Subcutaneous abdominal adipose tissue (tissue), 5 donors: Measurements from ENCODE around the gene MED25.

ENCODE experiments used
- H3K27ac ChIP-seq: one replicate; pipeline ENCODE4 v1.7.0; 2013; ENCODE audit warnings: low read depth, mild to moderate bottlenecking, inconsistent platforms, low read length, moderate library complexity
- H3K27me3 ChIP-seq, 5 donors: one replicate each; pipeline ENCODE4 v1.7.0; 2013; ENCODE audit warnings: low read length in 5 of 5, inconsistent platforms in 1 of 5; ENCODE audit not compliant: control insufficient read depth in 5 of 5, insufficient read depth in 4 of 5
- H3K36me3 ChIP-seq, 5 donors: one replicate each; pipeline ENCODE4 v1.7.0; 2013; ENCODE audit warnings: low read length in 5 of 5; ENCODE audit not compliant: control insufficient read depth in 5 of 5, insufficient read depth in 5 of 5
- H3K4me1 ChIP-seq, 5 donors: one replicate each; pipeline ENCODE4 v1.7.0; 2013; ENCODE audit warnings: low read length in 5 of 5, mild to moderate bottlenecking in 3 of 5, moderate library complexity in 1 of 5; ENCODE audit not compliant: control insufficient read depth in 5 of 5, insufficient read depth in 5 of 5
- H3K4me3 ChIP-seq, 5 donors: one replicate each; pipeline ENCODE4 v1.7.0; 2013; ENCODE audit warnings: low read length in 5 of 5, low read depth in 1 of 5
- H3K9ac ChIP-seq, 5 donors: one replicate each; pipeline ENCODE4 v1.7.0; 2013; ENCODE audit warnings: low read length in 5 of 5, mild to moderate bottlenecking in 4 of 5, moderate library complexity in 3 of 5
- H3K9me3 ChIP-seq, 5 donors: one replicate each; pipeline ENCODE4 v1.7.0; 2013; ENCODE audit warnings: low read length in 5 of 5; ENCODE audit not compliant: control insufficient read depth in 5 of 5
- donor health status: healthy.
- donor health status: healthy.
- donor health status: healthy.
- donor health status: healthy.
- donor health status: healthy.

The MED25 gene

GRCh38 chr19:49881672-49882394 is 63.7 kb downstream of the MED25 start:
- H3K9me3 ChIP-seq: no peaks in the 10 kb centered on the region
- H3K27me3 ChIP-seq: no peaks in the 10 kb centered on the region
- H3K27ac ChIP-seq: no peak overlapping the region
- peaks cover 0 to 77% (median 72%) of the 10 kb centered on the region in 5 donors for H3K36me3 ChIP-seq
- peaks cover 3 to 15% (median 12%) of the 10 kb centered on the region in 5 donors for H3K4me1 ChIP-seq
- no peak overlapping the region for H3K9ac ChIP-seq
- H3K4me3 ChIP-seq: no peak overlapping the region

DNA sequence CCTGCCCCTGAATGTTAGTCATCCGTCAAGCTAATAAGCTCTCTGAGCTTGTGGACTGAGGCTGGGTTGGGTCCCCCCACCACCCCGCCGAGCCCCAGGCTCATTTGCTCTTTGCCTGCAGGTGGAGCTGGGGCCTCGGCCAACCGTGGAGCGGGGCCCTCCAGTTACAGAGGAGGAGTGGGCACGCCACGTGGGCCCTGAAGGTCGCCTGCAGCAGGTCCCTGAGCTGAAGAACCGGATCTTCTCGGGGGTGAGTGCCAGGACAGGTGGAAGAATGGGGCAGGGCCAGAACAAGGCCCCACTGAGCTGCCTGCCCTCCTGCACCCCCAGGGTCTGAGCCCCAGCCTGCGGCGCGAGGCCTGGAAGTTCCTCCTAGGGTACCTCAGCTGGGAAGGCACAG is 64.6 kb downstream of the MED25 start:
- peaks cover 0 to 85% (median 72%) of the 10 kb centered on the region in 5 donors for H3K36me3 ChIP-seq
- no peak overlapping the region for H3K4me3 ChIP-seq
- H3K9ac ChIP-seq: no peak overlapping the region
- peaks cover 0 to 22% (median 14%) of the 10 kb centered on the region in 5 donors for H3K4me1 ChIP-seq
- H3K27ac ChIP-seq: no peak overlapping the region
- no peaks in the 10 kb centered on the region for H3K27me3 ChIP-seq
- H3K9me3 ChIP-seq: no peaks in the 10 kb centered on the region

DNA sequence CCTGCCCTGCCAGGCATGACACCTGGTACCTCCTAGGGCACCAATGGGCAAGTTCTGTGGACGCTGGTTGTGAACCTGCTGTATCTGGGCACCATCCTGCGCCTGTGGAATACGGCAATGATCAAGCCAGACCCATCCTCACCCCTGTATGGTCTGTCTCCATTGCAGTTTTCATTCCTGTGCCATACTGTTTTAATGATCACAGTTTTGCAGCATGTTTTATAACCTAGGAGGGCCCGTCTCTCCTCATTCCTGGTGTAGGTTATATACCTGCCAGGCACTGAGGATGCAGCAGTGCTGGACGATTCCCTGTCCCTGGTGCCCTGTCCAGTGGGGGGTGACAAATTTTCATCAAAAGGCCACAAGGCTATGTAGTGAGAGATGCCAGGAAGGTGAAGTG is 65.0 kb downstream of the MED25 start:
- no peak overlapping the region for H3K9ac ChIP-seq
- no peak overlapping the region for H3K4me3 ChIP-seq
- H3K36me3 ChIP-seq: peaks cover 0 to 85% (median 72%) of the 10 kb centered on the region in 5 donors
- H3K9me3 ChIP-seq: no peaks in the 10 kb centered on the region
- no peak overlapping the region for H3K27ac ChIP-seq
- H3K4me1 ChIP-seq: peaks cover 0 to 22% (median 12%) of the 10 kb centered on the region in 5 donors
- no peaks in the 10 kb centered on the region for H3K27me3 ChIP-seq

- H3K9me3 ChIP-seq: no peaks in the 10 kb centered on the region
- peaks cover 0 to 12% (median 2%) of the 10 kb centered on the region in 5 donors for H3K4me1 ChIP-seq
- no peaks in the 10 kb centered on the region for H3K27me3 ChIP-seq
- H3K36me3 ChIP-seq: peaks cover 0 to 81% (median 67%) of the 10 kb centered on the region in 5 donors
- no peak overlapping the region for H3K4me3 ChIP-seq
- H3K27ac ChIP-seq: no peak overlapping the region
- H3K9ac ChIP-seq: no peak overlapping the region
Observed at GRCh38 chr19:49884109-49884508, 66.0 kb downstream of the MED25 start.

DNA sequence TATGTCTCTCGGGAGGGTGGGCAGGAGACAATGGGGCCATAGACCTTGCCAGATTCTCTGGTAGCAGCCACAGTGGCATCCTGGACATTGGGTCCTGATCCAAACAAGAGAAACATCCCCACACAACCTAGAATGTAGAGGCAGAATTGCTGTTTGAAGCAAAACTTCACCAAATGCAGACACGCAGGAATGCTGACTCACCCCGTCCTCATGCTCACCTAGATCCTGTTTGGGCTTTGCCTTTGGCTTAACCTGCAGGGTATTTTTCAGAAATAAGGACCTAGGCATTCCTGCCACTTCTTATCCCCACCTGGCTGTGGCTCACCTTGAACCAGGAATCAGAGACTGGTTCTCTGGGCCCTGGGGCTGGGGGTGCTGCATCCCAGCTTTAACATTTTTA is 66.7 kb downstream of the MED25 start:
- Histone ChIP-seq H3K4me3 (no peak overlapping the region), H3K9me3 (no peaks in the 10 kb centered on the region), H3K9ac (no peak overlapping the region), H3K27ac (no peak overlapping the region), H3K27me3 (no peaks in the 10 kb centered on the region), H3K36me3 (peaks cover 0 to 75% (median 61%) of the 10 kb centered on the region in 5 donors), H3K4me1 (peaks cover 0 to 11% (median 3%) of the 10 kb centered on the region in 5 donors)
